IMR-90 (cell line): Measurements from ENCODE around the gene GRAMD2B. TPM values are rescaled to one million over a fixed set of nuclear protein-coding genes. Genes with fewer than 3 reads are reported as not detected.

Source experiments
- ATAC-seq: fragments of 200-7000 bp; cut with Tn5 transposase; 2 replicates; pipeline ENCODE4 v1.9.1; 2020; ENCODE audit warnings: low read depth, mild to moderate bottlenecking, moderate library complexity
- BruUV-seq: library from RNA; stranded (reverse); fragments of 400-500 nt; replicated peaks from 2 replicates; lab custom pipeline; 2021; lab: Mats Ljungman, UMichigan
- CTCF ChIA-PET: fragments of 300-600 bp; formaldehyde crosslinking; extraction: SDS; loops from one replicate; lab custom pipeline; 2021; ENCODE audit warnings: antibody characterized with exemption; lab: Yijun Ruan, JAX
- POLR2A ChIA-PET: fragments of 300-600 bp; sonication (Branson Sonifier 250); formaldehyde crosslinking; loops from one replicate; lab custom pipeline; 2022; ENCODE audit warnings: antibody characterized with exemption; ENCODE audit not compliant: unreplicated experiment; lab: Charles Lee
- DNase-seq: peaks from one replicate; pipeline ENCODE4 v3.0.0; 2013
- H2AFZ ChIP-seq: replicated peaks from 2 replicates; pipeline ENCODE3; 2013; ENCODE audit warnings: low read length, mild to moderate bottlenecking; ENCODE audit not compliant: poor library complexity
- H2AK5ac ChIP-seq: 2 replicates; pipeline ENCODE4 v1.6.1; 2013; ENCODE audit warnings: low read depth, low read length, inconsistent platforms
- H2AK9ac ChIP-seq: replicated peaks from 2 replicates; pipeline ENCODE3; 2013; ENCODE audit warnings: mild to moderate bottlenecking, low read depth, low read length, moderate library complexity; ENCODE audit not compliant: poor library complexity
- H2BK120ac ChIP-seq: 2 replicates; pipeline ENCODE4 v1.6.1; 2013; ENCODE audit warnings: low read depth, low read length, inconsistent platforms
- H2BK15ac ChIP-seq: 3 replicates; pipeline ENCODE4 v1.6.1; 2013; ENCODE audit warnings: low read depth, low read length, inconsistent platforms
- H2BK20ac ChIP-seq: 2 replicates; pipeline ENCODE4 v1.6.1; 2013; ENCODE audit warnings: low read depth, mild to moderate bottlenecking, inconsistent platforms, low read length, moderate library complexity
- H2BK5ac ChIP-seq: 2 replicates; pipeline ENCODE4 v1.6.1; 2013; ENCODE audit warnings: mild to moderate bottlenecking, low read depth, low read length, inconsistent platforms; ENCODE audit not compliant: poor library complexity, severe bottlenecking
- H3K14ac ChIP-seq: replicated peaks from 2 replicates; pipeline ENCODE4 v1.6.1; 2013; ENCODE audit warnings: low read depth, low read length, inconsistent platforms
- H3K18ac ChIP-seq: 2 replicates; pipeline ENCODE4 v1.6.1; 2013; ENCODE audit warnings: low read depth, low read length, control low read depth
- H3K23ac ChIP-seq: 2 replicates; pipeline ENCODE4 v1.6.1; 2013; ENCODE audit warnings: low read depth, low read length, inconsistent platforms
- H3K27ac ChIP-seq: 2 replicates; pipeline ENCODE4 v1.5.1; 2013; ENCODE audit warnings: mild to moderate bottlenecking, control low read depth, low read length; ENCODE audit not compliant: insufficient read depth
- H3K27me3 ChIP-seq: 2 replicates; pipeline ENCODE4 v1.6.1; 2013; ENCODE audit warnings: low read length; ENCODE audit not compliant: control insufficient read depth, insufficient read depth
- H3K36me3 ChIP-seq: 2 replicates; pipeline ENCODE4 v1.6.1; 2013; ENCODE audit warnings: low read length, mixed read lengths; ENCODE audit not compliant: control insufficient read depth, insufficient read depth
- H3K4ac ChIP-seq: 2 replicates; pipeline ENCODE4 v1.6.1; 2013; ENCODE audit warnings: low read depth, low read length, inconsistent platforms
- H3K4me1 ChIP-seq: 2 replicates; pipeline ENCODE4 v1.6.1; 2013; ENCODE audit warnings: low read length, mixed read lengths; ENCODE audit not compliant: control insufficient read depth, insufficient read depth
- H3K4me2 ChIP-seq: 2 replicates; pipeline ENCODE4 v1.6.1; 2013; ENCODE audit warnings: low read depth, mild to moderate bottlenecking, control low read depth, low read length, moderate library complexity
- H3K4me3 ChIP-seq: 2 replicates; pipeline ENCODE4 v1.5.1; 2013; ENCODE audit warnings: low read depth, mild to moderate bottlenecking, control low read depth, low read length, moderate library complexity; ENCODE audit not compliant: insufficient read depth
- H3K56ac ChIP-seq: 2 replicates; pipeline ENCODE4 v1.6.1; 2013; ENCODE audit warnings: low read length, inconsistent platforms; ENCODE audit not compliant: insufficient read depth; ENCODE audit errors: extremely low read depth
- H3K79me1 ChIP-seq, 2 experiments: 2 replicates each; pipeline ENCODE4 v1.6.1; 2013; ENCODE audit warnings: low read length in 2 of 2, inconsistent platforms in 1 of 2, low read depth in 1 of 2
- H3K9ac ChIP-seq: 2 replicates; pipeline ENCODE4 v1.6.1; 2013; ENCODE audit warnings: low read depth, low read length, control low read depth
- H3K9me1 ChIP-seq: 2 replicates; pipeline ENCODE4 v1.6.1; 2013; ENCODE audit warnings: low read length, inconsistent platforms; ENCODE audit not compliant: insufficient read depth
- H3K9me3 ChIP-seq: 2 replicates; pipeline ENCODE4 v1.6.1; 2013; ENCODE audit warnings: low read length; ENCODE audit not compliant: control insufficient read depth, insufficient read depth
- H4K20me1 ChIP-seq: 2 replicates; pipeline ENCODE4 v1.6.1; 2013; ENCODE audit warnings: low read length, inconsistent platforms; ENCODE audit not compliant: insufficient read depth
- H4K5ac ChIP-seq: 2 replicates; pipeline ENCODE4 v1.6.1; 2013; ENCODE audit warnings: mild to moderate bottlenecking, low read depth, low read length, control low read depth
- H4K8ac ChIP-seq, 2 experiments: 2 replicates each; pipeline ENCODE4 v1.6.1; 2013; ENCODE audit warnings: low read depth in 2 of 2, low read length in 2 of 2, control low read depth in 1 of 2, inconsistent platforms in 1 of 2
- H4K91ac ChIP-seq: 2 replicates; pipeline ENCODE4 v1.6.1; 2013; ENCODE audit warnings: low read depth, low read length, inconsistent platforms; ENCODE audit not compliant: insufficient read depth
- BHLHE40 ChIP-seq: fragments of 150-350 bp; IDR thresholded peaks from 2 replicates; pipeline ENCODE4 v1.6.1; 2016; ENCODE audit warnings: mild to moderate bottlenecking, low read depth, low read length
- FOS ChIP-seq: fragments of 150-350 bp; IDR thresholded peaks from 2 replicates; pipeline ENCODE4 v1.6.1; 2016; ENCODE audit warnings: low read depth, low read length
- MAFK ChIP-seq: IDR thresholded peaks from 2 replicates; pipeline ENCODE4 v1.6.1; 2012; ENCODE audit warnings: low read depth, low read length, improper control_type of control experiment
- MXI1 ChIP-seq: IDR thresholded peaks from 2 replicates; pipeline ENCODE4 v1.6.1; 2012; ENCODE audit warnings: low read depth, mild to moderate bottlenecking, low read length, moderate library complexity, borderline replicate concordance
- WGBS, 2 experiments: methylation state at CpG; one replicate each; pipeline versions ENCODE4 v1.1.5 to v1.1.7; 2013; ENCODE audit warnings: missing lambda C conversion rate in 2 of 2; ENCODE audit not compliant: insufficient read length in 1 of 2; ENCODE audit errors: extremely low coverage in 2 of 2; 5-methylcytosine and 5-hydroxymethylcytosine counted together
- dilution Hi-C: fragments of 300-500 bp; cut with HindIII; formaldehyde crosslinking; loops from one replicate; pipeline ENCODE4 v1.14.3; 2018; ENCODE audit warnings: low sequenced_read_pairs; ENCODE audit not compliant: unreplicated experiment
- in situ Hi-C: fragments of 300-500 bp; cut with MboI; formaldehyde crosslinking; loops from 3 replicates; pipeline ENCODE4 v1.14.3; 2019; ENCODE audit warnings: low sequenced_read_pairs, inconsistent platforms, mixed read lengths
- intact Hi-C: fragments of 100-400 bp; cut with micrococcal nuclease; formaldehyde crosslinking; loops from 2 replicates; pipeline ENCODE4 v1.10.0; 2022
- polyA plus RNA-seq, 3 experiments: library from polyadenylated mRNA; depleted of rRNA; stranded (reverse); fragments of >200 nt; gene quantifications; 2 replicates each; pipeline ENCODE4 v1.2.3, GENCODE V29; 2012; ENCODE audit warnings: low replicate concordance in 1 of 3
- total RNA-seq: library from RNA; depleted of rRNA; stranded (reverse); fragments of >200 nt; gene quantifications from 2 replicates; pipeline ENCODE4 v1.2.3, GENCODE V29; 2012

GRAMD2B gene
- total and polyA plus RNA-seq, 2 of the 4 experiments (the other 2 are of a cell fraction): 13.9 to 20.3 TPM

DNA sequence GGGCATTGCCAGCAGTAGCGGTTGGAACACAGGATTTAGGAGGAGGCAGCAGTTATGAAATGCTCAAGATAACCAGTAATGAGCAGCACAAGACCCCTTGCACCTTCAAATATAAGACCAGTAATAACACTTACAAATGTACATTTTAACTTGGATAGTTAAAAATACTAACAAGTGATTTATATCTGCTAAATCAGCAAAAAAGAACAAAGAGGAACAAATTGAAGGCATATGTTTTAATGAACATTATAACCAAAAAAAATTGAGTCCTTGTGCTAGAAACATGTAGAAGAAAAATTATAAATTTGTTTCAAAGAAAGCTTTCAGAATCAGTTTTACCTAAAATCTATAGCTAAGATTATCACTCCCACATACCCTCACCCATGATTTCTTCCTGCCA lies 119.8 kb downstream of the GRAMD2B start:
- H2AFZ ChIP-seq: no peak overlapping the region
- H3K4me1 ChIP-seq: peaks cover 2% of the 10 kb centered on the region; the same call in 1 of the 2 replicates
- dilution Hi-C loops: loop anchor here (10.0 kb wide), 1 partner anchor 198 kb away; no protein-coding TSS in a partner anchor
- H3K9me3 ChIP-seq: no peaks in the 10 kb centered on the region
- no peak overlapping the region for H2BK5ac ChIP-seq
- ChIA-PET CTCF (interaction anchor here (1.4 kb wide), 1 partner anchor 204 kb away, joined by 6 read pairs; no protein-coding TSS in a partner anchor), POLR2A (no interaction called here)
- H3K18ac ChIP-seq: no peak overlapping the region
- H2BK120ac ChIP-seq: no peak overlapping the region
- in situ Hi-C loops: no loop called here
- no peak overlapping the region for H3K4me3 ChIP-seq
- no CpG with 5 or more reads among the region's 1 CpG for WGBS, 2 experiments
- H3K23ac ChIP-seq: no peak overlapping the region
- no peak overlapping the region for H3K56ac ChIP-seq
- TF ChIP-seq MXI1 (no peak), MAFK (peak; percentile 95), FOS (no peak), BHLHE40 (no peak)
- peaks cover 10% of the 10 kb centered on the region; the same call in 1 of the 2 replicates for H3K36me3 ChIP-seq
- H4K20me1 ChIP-seq: no peaks in the 10 kb centered on the region
- no peaks in the 10 kb centered on the region for H3K27me3 ChIP-seq
- no peak overlapping the region for H2BK15ac ChIP-seq
- 0 out of 4 replicates have a peak, but pooled peaks cover 0 to 3% of the 10 kb centered on the region in 2 experiments for H3K79me1 ChIP-seq
- no peak overlapping the region for H4K5ac ChIP-seq
- no peak overlapping the region for H3K4me2 ChIP-seq
- no peak overlapping the region for H2AK9ac ChIP-seq
- H3K4ac ChIP-seq: no peak overlapping the region
- H4K91ac ChIP-seq: no peak overlapping the region
- no peak for DNase-seq
- H3K27ac ChIP-seq: no peak overlapping the region
- BruUV-seq: no TSS peak
- intact Hi-C loops: loop anchor here (5.0 kb wide), 1 partner anchor 259 kb away; no protein-coding TSS in a partner anchor
- H2BK20ac ChIP-seq: no peak overlapping the region
- no peak overlapping the region for H2AK5ac ChIP-seq
- H3K9ac ChIP-seq: no peak overlapping the region
- no peak overlapping the region for H3K14ac ChIP-seq
- no peak overlapping the region for H4K8ac ChIP-seq
- H3K9me1 ChIP-seq: no peaks in the 10 kb centered on the region
- no peak for ATAC-seq
